ENCODE data around the gene BDH1. TPM values are rescaled to one million over a fixed set of nuclear protein-coding genes. Genes with fewer than 3 reads are reported as not detected.

The BDH1 gene
- total and polyA plus RNA-seq, 2 of the 13 experiments (the other 11 are each of a cell fraction or from before 2014, with no cell fraction given) = 21.2 to 71.9 TPM

DNA sequence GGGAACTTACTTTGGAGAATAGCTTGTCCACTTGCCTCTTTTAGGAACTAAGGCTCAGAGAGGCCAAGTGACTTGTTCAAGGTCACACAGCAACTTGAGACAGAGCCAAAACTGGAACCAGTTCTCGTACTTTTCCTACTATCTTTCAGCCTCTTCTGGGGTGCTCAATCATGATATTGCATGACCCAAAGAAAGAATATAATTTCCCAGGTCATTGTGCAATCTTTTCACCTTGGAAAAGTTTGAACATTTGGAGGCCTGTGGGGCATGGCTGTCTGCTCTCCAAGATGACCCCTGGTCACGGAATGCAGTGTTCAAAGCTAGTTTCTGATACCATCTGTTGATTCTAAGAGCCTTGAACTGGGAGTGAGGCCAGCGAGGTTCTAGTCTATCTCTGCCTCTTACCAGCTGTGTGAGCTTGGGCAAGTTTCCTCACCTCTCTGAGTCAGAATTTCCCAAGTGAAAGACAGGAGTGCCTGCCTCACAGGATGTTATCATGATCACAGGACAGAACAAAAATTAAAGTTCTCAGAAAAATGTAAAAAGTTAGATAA, 89.7 kb downstream of the BDH1 start (continued):
- TF ChIP-seq ZNF609 (CRISPR knock-in tag; IDR thresholded peaks at IDR 0.05; ENCODE audit: borderline replicate concordance) (peak; percentile 82; the same call in 1 of the 2 replicates), NR2C2 (CRISPR knock-in tag; IDR thresholded peaks at IDR 0.05; ENCODE audit: borderline replicate concordance) (peak; percentile 63), ZNF768 (CRISPR knock-in tag; IDR thresholded peaks at IDR 0.05) (peak; percentile 95), SRY (CRISPR knock-in tag; IDR thresholded peaks at IDR 0.05) (no peak), KAT2B (IDR thresholded peaks at IDR 0.05; ENCODE audit: borderline replicate concordance, low read depth, low read length) (no peak), NFYB (CRISPR knock-in tag; IDR thresholded peaks at IDR 0.05) (no peak), PITX1 (CRISPR knock-in tag; IDR thresholded peaks at IDR 0.05) (peak; percentile 43; the same call in 1 of the 2 replicates), ZNF781 (CRISPR knock-in tag; IDR thresholded peaks at IDR 0.05; ENCODE audit: borderline replicate concordance, not compliant biosample characterization) (no peak), TARDBP (CRISPR knock-in tag; IDR thresholded peaks at IDR 0.05) (peak; percentile 61), STAG1 (CRISPR knock-in tag; IDR thresholded peaks at IDR 0.05) (no peak; the same call in 1 of the 2 replicates), ZSCAN9 (CRISPR knock-in tag; IDR thresholded peaks at IDR 0.05; ENCODE audit: borderline replicate concordance) (0 out of 2 replicates have a peak, but pooled peaks have one; percentile 58), ZSCAN20 (CRISPR knock-in tag; IDR thresholded peaks at IDR 0.05; ENCODE audit: borderline replicate concordance) (no peak), JUND (CRISPR knock-in tag; IDR thresholded peaks at IDR 0.05) (0 out of 2 replicates have a peak, but pooled peaks have one; percentile 21), GFI1 (CRISPR knock-in tag; IDR thresholded peaks at IDR 0.05; ENCODE audit: borderline replicate concordance) (peak; percentile 59; the same call in 1 of the 2 replicates), FOSL1 (CRISPR knock-in tag; IDR thresholded peaks at IDR 0.05; ENCODE audit: borderline replicate concordance) (0 out of 2 replicates have a peak, but pooled peaks have one; percentile 23), SETDB1 (CRISPR knock-in tag; IDR thresholded peaks at IDR 0.05; ENCODE audit: borderline replicate concordance) (no peak), MED13 (CRISPR knock-in tag; IDR thresholded peaks at IDR 0.05) (peak; percentile 89), ARID4A (CRISPR knock-in tag; IDR thresholded peaks at IDR 0.05; ENCODE audit: borderline replicate concordance) (peak; percentile 41; the same call in 1 of the 2 replicates), ZMYM2 (CRISPR knock-in tag; IDR thresholded peaks at IDR 0.05) (peak; percentile 81), REPIN1 (CRISPR knock-in tag; IDR thresholded peaks at IDR 0.05; ENCODE audit: borderline replicate concordance, low read depth) (0 out of 2 replicates have a peak, but pooled peaks have one; percentile 23)
